Neural cell (in vitro differentiated cells): ENCODE measurements around the gene ANAPC10. TPM values are rescaled to one million over a fixed set of nuclear protein-coding genes. Genes with fewer than 3 reads are reported as not detected.

Source experiments
- H2AFZ ChIP-seq: fragments of 200-600, 300-800 bp; sonication (generic), shearing (Covaris generic); 2 replicates; pipeline ENCODE4 v1.6.0; 2014; ENCODE audit warnings: low read depth, mild to moderate bottlenecking, antibody characterized with exemption, low read length, moderate library complexity
- H3F3A ChIP-seq: fragments of 200-600 bp; shearing (Covaris generic); 2 replicates; pipeline ENCODE4 v1.6.1; 2016; ENCODE audit warnings: mild to moderate bottlenecking, moderate library complexity, mixed read lengths, antibody characterized with exemption, low read length; ENCODE audit not compliant: insufficient read depth, poor library complexity, severe bottlenecking
- H3K27ac ChIP-seq: fragments of 200-600, 300-800 bp; sonication (generic), shearing (Covaris generic); 2 replicates; pipeline ENCODE4 v1.5.1; 2014; ENCODE audit warnings: mild to moderate bottlenecking, low read length, moderate library complexity
- H3K27me3 ChIP-seq: fragments of 300-800, 200-600 bp; sonication (generic), shearing (Covaris generic); 2 replicates; pipeline ENCODE4 v1.6.0; 2014; ENCODE audit warnings: mild to moderate bottlenecking, low read depth, low read length, moderate library complexity; ENCODE audit not compliant: insufficient read depth
- H3K36me3 ChIP-seq: fragments of 300-800, 200-600 bp; sonication (generic), shearing (Covaris generic); 2 replicates; pipeline ENCODE4 v1.5.1; 2014; ENCODE audit warnings: mild to moderate bottlenecking, antibody characterized with exemption, low read length, moderate library complexity; ENCODE audit not compliant: insufficient read depth
- H3K4me2 ChIP-seq: fragments of 300-800, 200-600 bp; sonication (generic), shearing (Covaris generic); 2 replicates; pipeline ENCODE4 v1.6.0; 2014; ENCODE audit warnings: mild to moderate bottlenecking, low read length
- H3K4me3 ChIP-seq: fragments of 300-800, 200-600 bp; sonication (generic), shearing (Covaris generic); 2 replicates; pipeline ENCODE4 v1.5.1; 2014; ENCODE audit warnings: mild to moderate bottlenecking, low read length, moderate library complexity
- H3K79me2 ChIP-seq: fragments of 200-600 bp; shearing (Covaris generic); replicated peaks from 2 replicates; pipeline ENCODE4 v1.6.0; 2014; ENCODE audit warnings: mild to moderate bottlenecking, low read length, moderate library complexity; ENCODE audit not compliant: insufficient read depth
- H3K9ac ChIP-seq: fragments of 300-800, 200-600 bp; sonication (generic), shearing (Covaris generic); 2 replicates; pipeline ENCODE4 v1.6.1; 2016; ENCODE audit warnings: mild to moderate bottlenecking, low read length, mixed read lengths
- H3K9me2 ChIP-seq: fragments of 200-600 bp; shearing (Covaris generic); 2 replicates; pipeline ENCODE4 v1.6.1; 2016; ENCODE audit warnings: mild to moderate bottlenecking, low read length, mixed read lengths; ENCODE audit not compliant: insufficient read depth
- H3K9me3 ChIP-seq: fragments of 200-600, 300-800 bp; sonication (generic), shearing (Covaris generic); 2 replicates; pipeline ENCODE4 v1.6.1; 2016; ENCODE audit warnings: mild to moderate bottlenecking, mixed run types, low read length, moderate library complexity, mixed read lengths
- H4K20me1 ChIP-seq: fragments of 200-600 bp; shearing (Covaris generic); 2 replicates; pipeline ENCODE4 v1.6.1; 2016; ENCODE audit warnings: mild to moderate bottlenecking, mixed run types; ENCODE audit not compliant: insufficient read depth
- EP300 ChIP-seq: fragments of 450-650 bp; conservative IDR thresholded peaks from 2 replicates; pipeline ENCODE4 v1.6.1; 2014; ENCODE audit warnings: antibody characterized with exemption, mild to moderate bottlenecking, moderate library complexity; ENCODE audit not compliant: poor library complexity, severe bottlenecking
- EZH2 ChIP-seq: fragments of 200-600, 300-800 bp; shearing (Covaris generic), sonication (generic); IDR thresholded peaks from 2 replicates; pipeline ENCODE4 v1.6.1; 2014; ENCODE audit warnings: antibody characterized with exemption, low read length, borderline replicate concordance, mild to moderate bottlenecking; ENCODE audit not compliant: insufficient read depth, poor library complexity, severe bottlenecking
- MXI1 ChIP-seq: fragments of 450-650 bp; conservative IDR thresholded peaks from 2 replicates; pipeline ENCODE4 v1.6.1; 2014; ENCODE audit warnings: antibody characterized with exemption, mild to moderate bottlenecking; ENCODE audit not compliant: poor library complexity, severe bottlenecking
- POLR2AphosphoS5 ChIP-seq: IDR thresholded peaks from 2 replicates; pipeline ENCODE4 v1.6.1; 2012
- RAD21 ChIP-seq: fragments of 450-650 bp; conservative IDR thresholded peaks from 2 replicates; pipeline ENCODE4 v1.6.1; 2014; ENCODE audit warnings: antibody characterized with exemption, mild to moderate bottlenecking, moderate library complexity
- SMC3 ChIP-seq: fragments of 450-650 bp; conservative IDR thresholded peaks from 2 replicates; pipeline ENCODE4 v1.6.1; 2014; ENCODE audit warnings: antibody characterized with exemption, mild to moderate bottlenecking, moderate library complexity; ENCODE audit not compliant: poor library complexity
- polyA plus RNA-seq: library from polyadenylated mRNA; depleted of rRNA; stranded (reverse); fragments of >200 nt; gene quantifications from 2 replicates; pipeline ENCODE4 v1.2.3, GENCODE V29; 2014
- TF ChIP-seq, protein P1 (sequence below): fragments of 450-650 bp; IDR thresholded peaks from 2 replicates; pipeline ENCODE4 v1.5.1; 2014; ENCODE audit warnings: antibody characterized with exemption, mild to moderate bottlenecking, moderate library complexity; ENCODE audit not compliant: poor library complexity, severe bottlenecking
- TF ChIP-seq, protein P2 (sequence below): IDR thresholded peaks from 2 replicates; pipeline ENCODE4 v1.6.1; 2012; ENCODE audit warnings: borderline replicate concordance

Gene ANAPC10
- polyA plus RNA-seq, 1 donor from 2014 or later = 37.7 TPM

DNA sequence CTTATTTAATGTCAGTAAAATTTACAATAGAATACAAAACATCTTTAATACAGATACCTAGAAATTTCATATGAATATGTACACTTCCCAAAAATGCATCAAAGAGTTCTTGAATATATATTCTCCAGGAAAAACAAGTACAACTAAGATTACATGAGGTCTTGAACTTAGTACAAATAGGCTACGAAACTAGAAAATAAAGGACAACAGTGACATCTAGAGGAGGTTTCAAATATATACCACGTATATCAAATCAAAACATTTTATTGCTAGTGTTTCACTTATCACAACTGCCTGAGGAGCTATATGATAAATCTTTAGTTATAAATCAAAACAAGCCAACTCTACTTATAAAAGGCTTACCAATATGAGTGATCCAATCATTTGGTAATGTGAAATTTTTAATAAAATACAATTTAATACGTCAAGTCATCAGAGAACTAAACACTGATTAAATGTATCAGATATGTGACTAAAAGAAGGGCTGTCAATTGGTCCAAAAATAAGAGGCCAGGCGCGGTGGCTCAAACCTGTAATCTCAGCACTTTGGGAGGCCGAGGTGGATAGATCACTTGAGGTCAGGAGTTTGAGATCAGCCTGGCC, 36.6 kb downstream of the ANAPC10 start:
- no peak for TF ChIP-seq EP300
- TF ChIP-seq, protein P1, sequence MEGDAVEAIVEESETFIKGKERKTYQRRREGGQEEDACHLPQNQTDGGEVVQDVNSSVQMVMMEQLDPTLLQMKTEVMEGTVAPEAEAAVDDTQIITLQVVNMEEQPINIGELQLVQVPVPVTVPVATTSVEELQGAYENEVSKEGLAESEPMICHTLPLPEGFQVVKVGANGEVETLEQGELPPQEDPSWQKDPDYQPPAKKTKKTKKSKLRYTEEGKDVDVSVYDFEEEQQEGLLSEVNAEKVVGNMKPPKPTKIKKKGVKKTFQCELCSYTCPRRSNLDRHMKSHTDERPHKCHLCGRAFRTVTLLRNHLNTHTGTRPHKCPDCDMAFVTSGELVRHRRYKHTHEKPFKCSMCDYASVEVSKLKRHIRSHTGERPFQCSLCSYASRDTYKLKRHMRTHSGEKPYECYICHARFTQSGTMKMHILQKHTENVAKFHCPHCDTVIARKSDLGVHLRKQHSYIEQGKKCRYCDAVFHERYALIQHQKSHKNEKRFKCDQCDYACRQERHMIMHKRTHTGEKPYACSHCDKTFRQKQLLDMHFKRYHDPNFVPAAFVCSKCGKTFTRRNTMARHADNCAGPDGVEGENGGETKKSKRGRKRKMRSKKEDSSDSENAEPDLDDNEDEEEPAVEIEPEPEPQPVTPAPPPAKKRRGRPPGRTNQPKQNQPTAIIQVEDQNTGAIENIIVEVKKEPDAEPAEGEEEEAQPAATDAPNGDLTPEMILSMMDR = peak; percentile 70
- no peak for TF ChIP-seq MXI1
- peak; percentile 76 for TF ChIP-seq SMC3
- TF ChIP-seq RAD21 = peak; percentile 75
- no peaks in the 10 kb centered on the region for H3K36me3 ChIP-seq
- no peaks in the 10 kb centered on the region for H3K9me2 ChIP-seq
- no peaks in the 10 kb centered on the region for H3K79me2 ChIP-seq
- H2AFZ ChIP-seq = no peak overlapping the region
- H3K27ac ChIP-seq = no peak overlapping the region
- H3K9me3 ChIP-seq = no peaks in the 10 kb centered on the region
- H3K27me3 ChIP-seq = no peaks in the 10 kb centered on the region
- no peak overlapping the region for H3K9ac ChIP-seq
- H3K4me2 ChIP-seq = no peak overlapping the region
- H3F3A ChIP-seq = no peaks in the 10 kb centered on the region
- no peak overlapping the region for H3K4me3 ChIP-seq
- no peaks in the 10 kb centered on the region for H4K20me1 ChIP-seq

DNA sequence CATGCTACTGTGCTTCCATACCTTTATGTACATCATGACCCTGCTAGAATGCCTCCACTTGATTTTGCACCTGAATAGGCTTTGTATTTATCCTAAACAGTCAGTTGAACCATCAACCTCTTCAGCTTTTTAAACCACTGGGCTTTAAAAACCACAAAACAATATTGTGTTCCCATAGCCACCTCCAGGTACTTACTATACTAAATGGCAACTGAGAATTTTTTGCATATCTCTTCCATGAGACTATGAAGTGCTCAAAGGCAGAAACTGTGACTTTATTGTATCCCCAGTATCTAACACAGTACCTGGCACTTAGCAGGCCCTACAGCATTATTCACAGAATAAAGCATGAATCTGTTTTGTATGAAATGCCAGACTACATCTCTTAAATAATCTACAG, 39.7 kb downstream of the ANAPC10 start:
- Histone ChIP-seq H4K20me1 (no peaks in the 10 kb centered on the region), H2AFZ (no peak overlapping the region), H3K4me2 (no peak overlapping the region), H3F3A (no peaks in the 10 kb centered on the region), H3K9ac (no peak overlapping the region), H3K9me2 (no peaks in the 10 kb centered on the region), H3K9me3 (no peaks in the 10 kb centered on the region), H3K4me3 (no peak overlapping the region), H3K27ac (no peak overlapping the region), H3K36me3 (no peaks in the 10 kb centered on the region), H3K79me2 (no peaks in the 10 kb centered on the region), H3K27me3 (no peaks in the 10 kb centered on the region)
- TF ChIP-seq SMC3 (no peak), RAD21 (no peak), MXI1 (no peak), EZH2 (no peak), POLR2AphosphoS5 (no peak), EP300 (no peak)
- TF ChIP-seq, protein P1 = no peak
- TF ChIP-seq, protein P2, sequence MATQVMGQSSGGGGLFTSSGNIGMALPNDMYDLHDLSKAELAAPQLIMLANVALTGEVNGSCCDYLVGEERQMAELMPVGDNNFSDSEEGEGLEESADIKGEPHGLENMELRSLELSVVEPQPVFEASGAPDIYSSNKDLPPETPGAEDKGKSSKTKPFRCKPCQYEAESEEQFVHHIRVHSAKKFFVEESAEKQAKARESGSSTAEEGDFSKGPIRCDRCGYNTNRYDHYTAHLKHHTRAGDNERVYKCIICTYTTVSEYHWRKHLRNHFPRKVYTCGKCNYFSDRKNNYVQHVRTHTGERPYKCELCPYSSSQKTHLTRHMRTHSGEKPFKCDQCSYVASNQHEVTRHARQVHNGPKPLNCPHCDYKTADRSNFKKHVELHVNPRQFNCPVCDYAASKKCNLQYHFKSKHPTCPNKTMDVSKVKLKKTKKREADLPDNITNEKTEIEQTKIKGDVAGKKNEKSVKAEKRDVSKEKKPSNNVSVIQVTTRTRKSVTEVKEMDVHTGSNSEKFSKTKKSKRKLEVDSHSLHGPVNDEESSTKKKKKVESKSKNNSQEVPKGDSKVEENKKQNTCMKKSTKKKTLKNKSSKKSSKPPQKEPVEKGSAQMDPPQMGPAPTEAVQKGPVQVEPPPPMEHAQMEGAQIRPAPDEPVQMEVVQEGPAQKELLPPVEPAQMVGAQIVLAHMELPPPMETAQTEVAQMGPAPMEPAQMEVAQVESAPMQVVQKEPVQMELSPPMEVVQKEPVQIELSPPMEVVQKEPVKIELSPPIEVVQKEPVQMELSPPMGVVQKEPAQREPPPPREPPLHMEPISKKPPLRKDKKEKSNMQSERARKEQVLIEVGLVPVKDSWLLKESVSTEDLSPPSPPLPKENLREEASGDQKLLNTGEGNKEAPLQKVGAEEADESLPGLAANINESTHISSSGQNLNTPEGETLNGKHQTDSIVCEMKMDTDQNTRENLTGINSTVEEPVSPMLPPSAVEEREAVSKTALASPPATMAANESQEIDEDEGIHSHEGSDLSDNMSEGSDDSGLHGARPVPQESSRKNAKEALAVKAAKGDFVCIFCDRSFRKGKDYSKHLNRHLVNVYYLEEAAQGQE = no peak
